SH-SY5Y (cell line): Measurements from ENCODE around the gene UPF3A.

Experiments used
- GATA2 ChIP-seq: IDR thresholded peaks from 2 replicates; pipeline ENCODE4 v1.6.1; 2011; ENCODE audit warnings: mild to moderate bottlenecking, low read depth, low read length
- GATA3 ChIP-seq: IDR thresholded peaks from 2 replicates; pipeline ENCODE4 v1.6.1; 2011; ENCODE audit warnings: low read depth, mild to moderate bottlenecking, low read length, moderate library complexity

DNA sequence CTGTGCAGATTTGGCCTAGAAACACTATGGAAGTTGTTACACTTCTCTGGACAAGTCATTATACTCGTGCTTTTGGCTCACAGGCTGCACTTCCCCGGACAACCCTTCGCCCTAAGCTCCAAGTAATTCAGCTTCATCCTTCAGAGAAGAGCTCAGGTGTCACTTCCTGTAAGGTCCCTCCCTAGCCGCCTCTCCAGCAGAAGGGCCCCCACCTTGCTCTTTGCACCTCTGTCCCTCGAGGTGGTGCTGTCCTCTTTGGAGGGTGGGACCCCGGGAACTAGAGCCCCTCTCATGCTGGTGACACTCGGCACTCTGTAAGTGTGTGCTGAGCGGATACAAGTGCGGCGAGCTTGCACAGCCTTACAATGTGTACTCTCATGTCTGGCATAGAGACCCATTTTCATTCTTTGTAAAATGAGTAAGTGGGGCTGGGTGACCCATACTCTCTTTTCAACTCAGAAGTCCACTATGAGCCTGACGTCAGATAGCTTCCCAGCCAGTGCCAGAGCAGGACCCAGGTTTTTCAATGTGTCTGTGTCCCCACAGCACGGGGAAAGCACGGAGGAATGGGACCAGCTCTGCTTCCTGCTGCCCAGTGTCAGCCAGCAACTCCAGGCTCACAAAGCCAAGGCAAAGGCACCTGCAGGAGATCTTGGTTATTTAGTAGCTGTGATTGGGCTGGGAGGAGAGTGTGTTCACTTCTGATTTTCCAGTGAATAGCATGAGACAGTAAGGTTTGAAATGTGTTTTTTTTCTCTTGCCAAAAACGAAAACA is 59.8 kb downstream of the UPF3A start:
- TF ChIP-seq GATA2 (no peak), GATA3 (no peak)
